COLO668 (cell line): Measurements from ENCODE around the gene HMGN2.

Experiments used
- DNase-seq: peaks from one replicate; lab custom pipeline; 2025; ENCODE audit not compliant: unreplicated experiment; lab: John Stamatoyannopoulos, UW

Gene HMGN2

DNA sequence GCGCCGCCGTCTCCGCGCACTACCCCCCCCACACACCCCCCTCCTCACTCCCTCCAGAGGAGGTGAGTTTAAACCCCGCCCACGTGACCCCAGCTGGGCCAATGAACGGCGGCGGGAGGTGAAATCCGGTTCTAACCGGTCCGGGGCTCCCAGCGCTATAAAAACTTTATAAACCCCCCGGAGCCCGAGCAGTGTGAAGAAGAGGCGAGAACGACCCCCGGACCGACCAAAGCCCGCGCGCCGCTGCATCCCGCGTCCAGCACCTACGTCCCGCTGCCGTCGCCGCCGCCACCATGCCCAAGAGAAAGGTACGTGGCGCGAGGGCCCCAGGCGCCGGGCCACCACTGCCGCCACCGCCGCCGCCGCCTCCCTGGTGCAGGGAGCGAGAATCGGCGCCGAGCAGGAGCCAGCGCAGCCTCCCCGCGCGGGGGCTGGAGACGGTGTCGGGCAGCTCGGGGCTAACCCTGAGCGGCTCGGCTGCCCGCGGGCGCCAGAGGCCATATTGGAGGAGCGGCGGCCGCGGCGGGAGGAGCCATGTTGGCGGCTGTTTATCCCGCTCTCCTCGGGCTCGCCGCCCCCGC lies at the start of gene HMGN2:
Gene HMGN2 (plus strand): TSS at position 121 of the 581 bp plus-strand sequence. CDS start 173 bp downstream, at position 294.
- peak; percentile 99 for DNase-seq

DNA sequence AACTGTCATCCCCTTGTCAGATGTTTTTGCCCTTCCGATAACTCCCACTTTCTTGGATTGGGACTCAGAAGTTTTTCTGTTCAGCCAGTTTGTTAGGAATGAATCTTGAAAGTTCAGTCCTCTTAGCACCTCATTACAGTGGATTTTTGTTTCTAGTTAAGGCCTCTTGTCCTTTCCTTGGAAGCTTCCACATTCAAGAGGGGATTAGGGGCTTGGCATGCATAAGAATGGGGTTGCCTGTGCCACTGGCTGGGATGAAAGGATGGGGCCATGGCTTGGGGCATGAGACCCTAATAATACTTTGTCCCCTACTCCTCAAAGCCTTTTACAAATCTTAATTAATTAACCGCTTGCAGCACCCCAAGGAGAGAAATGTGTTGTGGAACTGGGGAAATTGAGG lies 42.5 kb upstream of the HMGN2 start:
- no peak for DNase-seq

DNA sequence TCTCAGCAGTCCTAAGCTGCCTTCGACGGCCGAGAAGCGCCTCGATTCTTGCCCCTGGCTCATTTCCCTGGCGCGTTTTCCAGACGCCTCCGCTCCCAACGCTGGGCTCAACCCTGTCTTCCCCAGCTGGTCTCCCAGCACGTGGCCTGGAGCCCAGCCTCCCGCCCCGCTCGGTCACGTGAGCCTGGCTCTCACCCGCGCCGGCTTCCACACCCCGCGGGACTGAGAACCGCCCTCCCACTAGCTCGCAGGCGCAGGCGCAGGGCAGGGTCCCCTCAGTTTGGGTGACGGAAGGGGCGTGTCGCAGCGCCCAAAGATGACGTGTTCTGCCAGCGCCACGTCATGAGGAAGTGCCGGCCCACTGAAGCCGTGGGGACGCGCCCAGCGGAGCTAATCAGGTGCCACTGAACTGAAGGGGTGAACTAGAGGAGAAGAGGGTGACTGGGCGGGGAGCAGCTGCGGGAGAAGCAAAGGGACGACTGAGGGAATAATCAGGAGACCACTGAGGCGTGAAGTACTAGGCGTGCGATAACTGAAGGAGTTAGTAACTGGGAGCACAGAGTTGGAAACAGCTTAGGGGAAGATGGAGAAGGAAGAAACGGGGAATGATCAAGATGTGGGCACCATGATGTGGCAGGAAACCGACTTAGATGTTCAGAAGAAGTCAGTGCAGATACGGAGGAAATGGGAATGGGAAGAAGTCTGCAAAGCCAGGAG lies 40.1 kb upstream of the HMGN2 start, which contains the start of gene DHDDS:
Gene DHDDS (plus strand): TSS at position 343 of the 717 bp plus-strand sequence. CDS start 625 bp downstream, outside the sequence.
- DNase-seq: peak; percentile 100

DNA sequence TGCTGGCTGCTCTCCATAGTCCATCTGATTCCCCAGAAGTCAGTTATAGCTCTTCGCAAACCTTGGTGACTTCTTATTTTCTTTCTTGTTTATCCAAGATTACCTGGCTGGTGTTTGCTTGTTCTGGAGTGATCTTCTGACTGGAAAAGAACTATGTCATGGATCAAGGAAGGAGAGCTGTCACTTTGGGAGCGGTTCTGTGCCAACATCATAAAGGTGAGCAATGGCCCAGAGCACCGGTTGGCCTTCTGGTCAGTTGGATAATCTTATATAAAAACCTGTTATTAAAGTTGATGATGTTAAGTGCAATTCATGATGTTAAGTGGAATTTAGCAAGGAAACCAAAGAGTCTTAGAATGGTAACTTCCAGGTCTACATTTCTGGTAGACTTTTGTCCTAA lies 39.4 kb upstream of the HMGN2 start:
- no peak for DNase-seq

DNA sequence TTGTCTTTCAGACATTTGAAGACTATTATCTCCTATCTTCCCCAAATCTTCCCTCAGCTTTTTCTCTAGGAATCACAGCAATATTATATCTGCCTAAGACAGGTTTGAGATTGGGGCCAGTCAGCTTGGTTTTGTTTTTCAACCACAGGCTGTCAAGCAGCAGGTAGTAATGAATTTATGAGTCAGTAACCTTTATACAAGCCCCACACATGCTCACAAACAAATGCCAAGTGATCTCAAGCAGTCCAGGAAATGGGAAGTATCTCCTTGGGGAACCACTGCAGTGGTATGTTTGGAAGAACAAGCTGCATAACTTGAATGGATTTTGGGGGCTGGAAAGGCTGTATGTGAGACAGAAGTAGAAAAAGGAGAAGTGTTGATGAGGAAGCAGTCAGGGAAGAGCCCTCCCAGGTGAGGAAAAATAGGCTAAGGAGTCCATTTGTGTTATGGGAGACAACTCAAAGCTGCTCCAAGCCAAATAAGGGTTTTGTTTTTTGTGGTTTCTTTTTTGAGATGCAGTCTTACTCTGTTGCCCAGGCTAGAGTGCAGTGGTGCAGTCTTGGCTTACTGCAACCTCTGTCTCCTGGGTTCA lies 38.0 kb upstream of the HMGN2 start:
- no peak for DNase-seq

DNA sequence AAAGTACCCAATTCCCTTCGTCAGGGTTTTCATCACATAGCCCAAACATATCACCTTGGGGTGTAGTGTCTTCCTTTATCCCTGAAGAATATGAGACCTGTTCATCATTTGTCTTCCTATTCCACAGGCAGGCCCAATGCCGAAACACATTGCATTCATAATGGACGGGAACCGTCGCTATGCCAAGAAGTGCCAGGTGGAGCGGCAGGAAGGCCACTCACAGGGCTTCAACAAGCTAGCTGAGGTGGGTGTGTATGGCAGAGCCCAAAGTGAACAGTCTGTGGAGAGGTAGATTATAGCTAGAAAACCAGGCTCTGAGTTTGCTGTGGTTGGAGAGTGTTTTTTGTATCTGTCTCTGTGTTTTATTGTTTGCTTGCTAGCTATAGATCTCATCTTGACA lies 34.2 kb upstream of the HMGN2 start:
- no peak for DNase-seq

DNA sequence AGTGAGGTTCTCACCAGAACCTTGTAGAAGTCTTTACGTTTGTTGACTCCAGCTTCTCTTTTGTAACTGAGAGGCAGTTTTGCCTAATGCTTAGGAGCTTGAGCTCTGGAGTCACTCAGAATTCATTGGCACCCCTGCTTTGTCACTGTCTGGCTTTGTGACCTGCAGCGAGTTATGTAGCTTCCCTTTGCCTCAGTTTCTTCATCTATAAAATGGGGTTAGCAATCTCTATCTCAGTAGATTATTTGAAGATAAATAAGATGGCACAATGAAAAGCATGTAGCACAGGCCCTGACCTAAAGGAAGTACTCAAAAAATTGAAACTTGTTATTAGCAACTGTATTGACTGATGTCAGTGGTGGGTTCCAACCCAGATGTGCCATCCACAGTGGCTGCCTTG lies 32.0 kb upstream of the HMGN2 start:
- no peak for DNase-seq

DNA sequence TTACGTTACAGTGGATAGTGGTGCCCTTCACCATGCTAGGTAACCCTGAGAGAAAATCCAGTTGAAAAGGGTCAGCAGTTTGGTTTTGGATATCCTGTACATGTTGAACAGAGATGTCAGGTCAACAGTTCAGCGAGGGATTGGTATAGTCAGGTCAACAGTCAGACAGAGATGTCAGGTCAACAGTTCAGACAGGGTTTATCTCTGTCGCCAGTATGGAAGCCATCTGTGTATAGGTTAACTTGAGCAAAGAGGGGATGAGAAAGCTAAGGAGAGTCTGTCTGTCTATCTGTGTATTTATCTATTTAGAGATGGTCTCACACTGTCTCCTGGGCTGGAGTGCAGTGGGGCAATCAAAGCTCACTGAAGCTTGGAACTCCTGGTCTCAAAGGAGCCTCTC lies 22.4 kb upstream of the HMGN2 start:
- DNase-seq: no peak

DNA sequence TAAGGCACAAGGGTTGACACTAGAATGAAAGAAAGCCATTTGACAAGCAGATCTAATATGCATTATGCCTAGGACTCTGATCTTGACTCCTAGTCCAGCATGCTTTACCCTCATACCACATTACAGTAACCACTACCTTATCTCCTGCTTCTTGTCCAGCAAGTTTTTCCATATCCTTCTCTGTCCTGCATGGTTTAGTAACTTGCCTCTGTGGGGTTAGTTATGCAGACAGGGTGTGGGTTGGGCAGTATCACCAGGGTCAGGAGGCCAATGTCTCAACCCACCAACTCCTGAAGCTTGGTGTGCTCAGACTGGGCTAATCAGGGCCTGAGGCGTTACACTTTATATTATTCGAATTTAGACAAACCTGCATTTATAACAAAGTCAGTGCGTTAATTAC lies 21.3 kb upstream of the HMGN2 start:
- no peak for DNase-seq

DNA sequence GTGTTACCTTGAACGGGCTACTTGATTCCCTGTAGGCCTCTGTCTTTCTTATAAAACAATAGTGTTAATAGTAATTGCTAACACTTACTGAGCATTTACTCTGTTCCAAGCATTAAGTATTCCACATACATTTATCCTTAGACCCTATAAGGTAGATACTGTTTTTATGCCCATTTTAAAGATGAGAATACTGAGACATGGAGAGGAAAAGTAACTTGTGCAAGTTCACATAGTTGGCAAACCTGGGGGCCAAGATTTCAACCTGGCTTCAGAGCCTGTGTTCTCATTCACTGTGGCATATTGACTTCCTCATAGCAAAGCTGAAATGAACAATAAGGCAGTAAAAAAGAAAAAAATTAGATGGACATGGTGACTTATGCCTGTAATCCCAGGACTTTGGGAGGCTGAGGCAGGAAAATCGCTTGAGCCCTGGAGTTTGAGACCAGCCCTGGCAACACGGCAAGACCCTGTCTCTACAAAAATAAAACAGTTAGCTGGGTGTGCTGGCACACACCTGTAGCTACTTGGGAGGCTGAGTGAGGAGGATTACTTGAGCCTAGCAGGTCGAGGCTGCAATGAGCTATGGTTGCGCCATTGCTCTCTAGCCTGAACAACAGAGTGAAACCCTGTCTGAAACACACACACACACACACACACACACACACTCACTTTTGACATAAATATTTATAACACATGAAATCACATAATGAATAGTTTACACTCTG lies 19.6 kb upstream of the HMGN2 start:
- DNase-seq: no peak

DNA sequence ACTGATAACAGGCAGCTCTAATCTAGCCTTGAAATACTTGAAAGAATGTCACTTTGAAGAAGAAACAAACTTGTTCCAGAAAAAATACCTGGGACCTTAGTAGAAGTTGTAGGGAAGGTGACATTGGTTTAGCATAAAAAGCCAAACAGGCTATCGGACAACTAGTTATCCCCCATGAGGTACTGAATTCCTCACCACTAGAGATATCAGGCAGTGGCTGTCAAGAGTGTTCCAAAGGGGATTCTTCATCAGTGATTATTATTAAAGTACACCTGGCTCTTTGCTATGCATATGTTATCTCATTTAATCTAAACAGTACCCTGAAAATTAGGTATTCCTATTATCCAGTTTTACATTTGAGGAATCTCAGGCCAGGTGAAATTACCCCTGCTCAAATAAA lies 13.1 kb upstream of the HMGN2 start:
- no peak for DNase-seq

DNA sequence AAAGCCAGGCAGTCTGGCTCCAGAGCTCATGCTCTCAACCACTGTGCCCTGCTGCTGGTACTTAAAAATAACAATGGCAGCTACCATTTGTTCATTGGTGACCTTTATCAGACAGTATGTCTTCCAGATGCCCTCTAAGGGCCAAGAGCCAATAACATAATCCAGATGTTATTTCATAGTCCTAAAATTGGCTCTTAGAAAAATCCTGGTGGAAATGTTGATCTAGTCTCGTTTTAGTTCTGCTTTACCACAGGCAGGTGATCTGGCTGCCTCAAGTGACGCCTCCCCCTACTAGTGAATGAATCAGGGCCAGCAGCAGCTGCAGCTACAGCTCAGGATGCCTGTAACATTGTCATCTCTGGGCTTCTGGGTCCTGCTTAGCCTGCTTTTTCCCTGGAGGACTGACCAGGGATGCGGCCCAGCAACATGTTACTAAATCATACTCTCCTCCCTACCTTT lies 12.6 kb upstream of the HMGN2 start:
- no peak for DNase-seq

DNA sequence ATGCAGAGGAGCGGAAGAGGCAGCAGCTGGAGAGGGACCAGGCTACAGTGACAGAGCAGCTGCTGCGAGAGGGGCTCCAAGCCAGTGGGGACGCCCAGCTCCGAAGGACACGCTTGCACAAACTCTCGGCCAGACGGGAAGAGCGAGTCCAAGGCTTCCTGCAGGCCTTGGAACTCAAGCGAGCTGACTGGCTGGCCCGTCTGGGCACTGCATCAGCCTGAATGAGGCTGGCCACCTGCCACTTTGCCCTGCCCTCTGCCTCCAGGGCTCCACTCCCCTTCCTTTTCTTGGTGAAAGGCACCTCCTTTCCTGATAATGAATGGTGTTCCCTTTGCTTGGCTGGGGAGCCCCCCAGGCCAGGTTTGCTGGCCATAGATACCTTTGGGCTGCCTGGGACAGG lies 3.3 kb upstream of the HMGN2 start:
- peak; percentile 42 for DNase-seq

DNA sequence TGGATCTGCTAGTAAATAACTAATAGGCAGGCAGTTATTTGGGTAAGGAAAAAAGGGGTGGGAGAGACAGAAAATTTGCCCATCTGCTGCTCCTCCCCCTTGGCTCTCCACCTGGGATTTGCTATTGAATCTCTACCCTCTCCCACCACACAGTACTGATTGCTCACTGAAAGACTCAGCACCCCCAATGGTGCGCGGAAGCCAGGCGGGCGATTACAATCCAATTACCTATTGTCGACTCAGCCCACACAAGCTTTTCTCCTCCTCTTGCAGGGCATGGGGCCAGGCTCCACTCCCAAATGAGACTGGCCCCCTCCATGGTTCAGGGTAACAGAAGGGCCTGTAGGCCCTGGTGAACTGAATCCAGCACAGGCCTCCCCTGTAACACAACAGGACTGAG lies 2.7 kb upstream of the HMGN2 start:
- no peak for DNase-seq

DNA sequence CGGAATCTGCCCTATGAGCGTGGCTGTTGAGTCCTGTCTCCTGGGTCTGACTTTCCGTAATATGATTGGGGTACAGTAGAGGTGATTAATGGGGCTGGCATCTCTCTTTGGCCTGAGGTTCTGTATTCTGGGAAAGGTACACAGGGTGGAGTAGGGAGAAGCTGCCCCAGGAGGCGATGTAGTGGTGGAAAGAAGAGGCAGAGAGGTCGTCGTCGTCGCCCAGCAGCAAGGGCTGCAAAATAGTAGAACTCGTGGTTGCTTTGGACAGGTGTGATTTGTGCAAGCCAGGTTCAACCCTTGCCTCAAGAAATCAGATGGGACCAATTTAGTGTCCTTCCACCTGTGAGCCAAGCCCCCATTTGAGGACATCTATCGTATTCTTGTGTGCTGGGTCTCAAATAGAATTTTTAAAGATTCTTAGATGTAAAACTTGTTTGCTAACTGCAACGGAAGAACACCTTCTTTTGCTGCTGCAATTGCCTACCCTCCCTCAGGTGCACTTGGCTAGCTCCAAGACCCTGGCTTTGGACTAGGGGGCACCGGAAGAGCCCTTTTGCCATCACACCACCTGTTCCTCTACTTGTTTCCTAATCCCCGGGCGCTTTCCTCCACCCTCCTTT lies 1.3 kb upstream of the HMGN2 start:
- no peak for DNase-seq

DNA sequence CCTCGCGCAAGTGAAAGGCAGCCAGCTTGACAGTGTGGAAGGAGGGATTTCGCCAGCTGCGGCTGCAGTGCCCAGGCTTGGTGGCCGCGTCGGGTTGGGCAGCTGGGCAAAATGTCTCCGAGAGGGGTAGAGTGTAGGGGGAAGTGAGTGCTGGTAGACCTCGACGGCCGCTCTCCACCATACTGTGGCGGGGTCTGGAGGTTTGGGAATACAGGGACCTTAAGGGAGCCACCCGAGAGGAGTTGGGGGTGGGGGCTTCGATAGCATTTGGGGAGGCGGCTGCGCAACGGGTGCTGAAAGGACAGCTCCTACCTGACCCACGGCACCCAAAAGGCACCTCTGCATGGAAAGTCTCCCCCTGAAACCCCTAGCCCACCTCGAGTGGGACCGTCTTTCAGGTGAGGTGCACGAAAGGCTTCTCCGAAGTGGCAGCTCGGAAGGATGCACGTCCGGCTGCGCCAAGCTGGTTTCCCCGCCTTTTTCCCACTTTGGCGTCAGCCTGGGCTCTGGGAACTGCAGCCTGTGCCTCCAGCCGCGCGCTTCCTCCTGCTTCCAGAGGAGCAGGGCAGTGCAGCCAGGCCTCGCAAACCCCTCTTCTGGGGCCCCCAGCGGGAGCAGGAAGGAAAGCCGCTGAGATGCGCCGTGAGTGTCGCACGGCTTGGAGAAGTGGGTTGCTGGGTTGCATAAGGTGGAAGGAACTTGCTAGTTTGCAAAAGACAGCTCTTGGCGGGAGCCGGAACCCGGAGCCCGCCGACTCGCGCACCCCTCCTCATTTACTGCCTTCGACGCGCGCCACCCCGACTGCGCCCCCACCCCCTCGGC lies 531 bp upstream of the HMGN2 start:
- DNase-seq: peak; percentile 95

DNA sequence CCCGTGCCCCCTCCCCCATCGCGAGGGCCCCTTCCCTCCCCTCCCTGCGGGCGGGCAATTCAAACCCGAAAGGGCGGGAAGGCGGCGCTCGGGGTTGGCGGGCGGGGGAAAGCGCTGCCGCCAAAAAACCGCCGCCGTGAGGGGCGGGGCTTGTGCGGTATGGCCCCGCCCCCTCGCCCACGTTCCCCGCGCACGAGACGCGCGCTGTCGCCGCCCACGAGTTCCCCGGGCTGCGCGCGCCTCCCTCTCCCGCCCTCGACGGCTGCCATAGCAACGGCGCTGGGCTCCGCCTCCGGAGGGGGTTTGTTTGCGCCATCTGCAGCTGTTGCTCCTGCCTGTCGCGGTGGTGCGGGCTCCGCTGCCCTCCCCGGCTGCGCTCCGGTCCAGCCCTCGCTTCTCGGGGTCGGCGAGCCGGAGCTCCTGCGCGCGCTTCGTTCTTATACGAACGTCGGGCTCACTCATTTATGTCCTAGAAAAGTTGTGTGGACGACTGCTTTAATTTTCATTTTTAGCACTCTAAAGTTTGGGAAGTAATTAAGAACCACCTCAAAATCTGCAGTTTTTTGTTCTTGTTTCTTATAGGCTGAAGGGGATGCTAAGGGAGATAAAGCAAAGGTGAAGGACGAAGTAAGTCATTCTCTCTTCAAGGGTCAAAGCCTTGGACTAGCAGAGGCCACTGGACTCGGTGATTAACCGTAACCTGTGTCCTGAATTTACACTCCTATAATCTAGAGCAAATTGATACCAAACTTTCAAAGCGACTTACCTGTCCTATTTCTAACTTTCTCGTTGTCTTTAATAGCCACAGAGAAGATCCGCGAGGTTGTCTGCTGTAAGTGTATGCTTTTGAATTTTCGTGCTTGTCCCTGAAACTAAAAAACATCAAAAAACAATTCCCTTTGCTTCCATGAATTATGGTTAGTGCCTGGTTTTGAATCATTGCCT lies 933 bp downstream of the HMGN2 start:
- peak; percentile 100 for DNase-seq

DNA sequence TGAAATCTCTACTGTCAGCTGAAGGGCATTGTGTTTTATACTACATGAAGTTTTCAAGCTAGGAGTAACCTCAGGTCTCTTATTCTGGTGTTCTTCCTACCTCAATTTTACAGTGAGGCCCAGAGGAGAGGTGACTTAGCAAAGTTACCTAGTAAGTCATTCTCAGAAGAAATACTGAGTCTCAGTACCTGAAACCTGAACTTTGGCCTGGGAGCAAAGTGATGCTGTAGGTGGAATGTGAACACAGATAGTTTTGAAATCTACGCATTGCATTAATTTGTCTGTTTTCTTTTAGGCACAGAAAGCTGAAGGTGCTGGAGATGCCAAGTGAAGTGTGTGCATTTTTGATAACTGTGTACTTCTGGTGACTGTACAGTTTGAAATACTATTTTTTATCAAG lies 2.6 kb downstream of the HMGN2 start:
- no peak for DNase-seq

DNA sequence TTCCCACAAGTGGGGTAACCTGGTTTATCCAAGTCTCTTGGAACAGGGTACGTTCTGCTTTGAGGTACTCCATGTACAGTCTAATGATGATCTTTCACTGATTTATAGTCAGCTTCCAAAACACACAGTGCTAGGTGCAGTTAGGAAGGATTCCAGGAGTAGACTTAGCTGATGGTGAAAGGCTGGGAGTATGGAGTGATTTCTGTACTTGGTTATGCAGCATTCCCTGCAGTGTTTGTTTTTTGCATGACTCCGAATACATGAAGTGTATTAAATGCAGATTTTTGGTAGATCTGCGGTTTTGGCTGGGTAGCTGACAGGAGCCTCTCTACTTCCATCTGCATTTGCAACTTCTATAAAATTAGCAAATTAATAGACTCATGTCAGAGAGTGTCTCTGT lies 3.7 kb downstream of the HMGN2 start:
- no peak for DNase-seq
